ENCODE data around the gene CRYBG1.

DNA sequence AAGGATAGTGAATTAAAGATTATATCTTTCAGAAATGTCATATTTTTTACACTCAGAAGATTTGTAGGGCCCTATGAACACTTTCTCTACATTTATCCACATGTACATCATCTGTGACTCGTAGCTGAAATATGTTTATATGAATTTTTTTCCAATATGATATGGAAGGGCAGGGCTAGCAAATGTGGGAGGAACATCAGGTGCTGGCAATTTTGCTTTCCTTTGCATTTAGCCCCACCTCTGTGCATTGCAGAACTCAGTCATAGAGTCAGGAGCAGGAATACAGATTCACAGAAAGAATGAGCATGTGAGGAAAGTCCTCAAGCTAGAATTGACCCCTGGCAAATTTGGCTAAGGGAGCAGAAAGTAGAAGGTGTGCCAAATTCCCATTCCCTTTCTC is 129.9 kb downstream of the CRYBG1 start:
- no peak for TF ChIP-seq POLR2A (IDR thresholded peaks at IDR 0.05)
- TF ChIP-seq, protein P1, sequence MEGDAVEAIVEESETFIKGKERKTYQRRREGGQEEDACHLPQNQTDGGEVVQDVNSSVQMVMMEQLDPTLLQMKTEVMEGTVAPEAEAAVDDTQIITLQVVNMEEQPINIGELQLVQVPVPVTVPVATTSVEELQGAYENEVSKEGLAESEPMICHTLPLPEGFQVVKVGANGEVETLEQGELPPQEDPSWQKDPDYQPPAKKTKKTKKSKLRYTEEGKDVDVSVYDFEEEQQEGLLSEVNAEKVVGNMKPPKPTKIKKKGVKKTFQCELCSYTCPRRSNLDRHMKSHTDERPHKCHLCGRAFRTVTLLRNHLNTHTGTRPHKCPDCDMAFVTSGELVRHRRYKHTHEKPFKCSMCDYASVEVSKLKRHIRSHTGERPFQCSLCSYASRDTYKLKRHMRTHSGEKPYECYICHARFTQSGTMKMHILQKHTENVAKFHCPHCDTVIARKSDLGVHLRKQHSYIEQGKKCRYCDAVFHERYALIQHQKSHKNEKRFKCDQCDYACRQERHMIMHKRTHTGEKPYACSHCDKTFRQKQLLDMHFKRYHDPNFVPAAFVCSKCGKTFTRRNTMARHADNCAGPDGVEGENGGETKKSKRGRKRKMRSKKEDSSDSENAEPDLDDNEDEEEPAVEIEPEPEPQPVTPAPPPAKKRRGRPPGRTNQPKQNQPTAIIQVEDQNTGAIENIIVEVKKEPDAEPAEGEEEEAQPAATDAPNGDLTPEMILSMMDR (IDR thresholded peaks at IDR 0.05): no peak
